HFFc6 (cell line): Measurements from ENCODE around the gene CPSF2. TPM values are rescaled to one million over a fixed set of nuclear protein-coding genes. Genes with fewer than 3 reads are reported as not detected.
A peak's percentile ranks its signal among the peaks of the same experiment; 100 is the strongest.

ENCODE experiments used
- DNase-seq: peaks from one replicate; pipeline ENCODE4 v3.0.0-alpha.2; 2018
- H3K27ac Mint-ChIP-seq: 2 replicates; pipeline ENCODE4 v1.8.0; 2020; ENCODE audit warnings: mild to moderate bottlenecking, mixed read lengths
- H3K27me3 Mint-ChIP-seq: 2 replicates; pipeline ENCODE4 v1.8.0; 2021; ENCODE audit warnings: mild to moderate bottlenecking, moderate library complexity, mixed read lengths; ENCODE audit not compliant: insufficient read depth
- H3K36me3 Mint-ChIP-seq: 2 replicates; pipeline ENCODE4 v1.8.0; 2021; ENCODE audit warnings: low read depth, mixed read lengths
- H3K4me1 Mint-ChIP-seq: 2 replicates; pipeline ENCODE4 v1.8.0; 2020; ENCODE audit warnings: low read depth, mixed read lengths
- H3K4me3 Mint-ChIP-seq: 2 replicates; pipeline ENCODE4 v1.8.0; 2020; ENCODE audit warnings: mild to moderate bottlenecking, moderate library complexity, mixed read lengths
- H3K9me3 Mint-ChIP-seq: 2 replicates; pipeline ENCODE4 v1.8.0; 2020; ENCODE audit warnings: mild to moderate bottlenecking, mixed read lengths
- total RNA-seq, 6 experiments: library from RNA; stranded (reverse); fragmentation: NEBNext Ultra II Directional; extraction: Animal tissue kit (Norgen Biotek cat#: 25700); gene quantifications; 2 replicates in 1 of 6; 3 replicates in 5 of 6; pipeline ENCODE4 v1.2.3, GENCODE V29; 2021
- TF ChIP-seq, protein P1 (sequence below): fragments of 200-600 bp; sonication (generic); IDR thresholded peaks from 2 replicates; pipeline ENCODE4 v1.5.0; 2021; ENCODE audit warnings: antibody characterized with exemption, mild to moderate bottlenecking

CPSF2 gene
- total RNA-seq, 6 experiments from 2014 or later, result 88.6 to 116 (median 105) TPM

DNA sequence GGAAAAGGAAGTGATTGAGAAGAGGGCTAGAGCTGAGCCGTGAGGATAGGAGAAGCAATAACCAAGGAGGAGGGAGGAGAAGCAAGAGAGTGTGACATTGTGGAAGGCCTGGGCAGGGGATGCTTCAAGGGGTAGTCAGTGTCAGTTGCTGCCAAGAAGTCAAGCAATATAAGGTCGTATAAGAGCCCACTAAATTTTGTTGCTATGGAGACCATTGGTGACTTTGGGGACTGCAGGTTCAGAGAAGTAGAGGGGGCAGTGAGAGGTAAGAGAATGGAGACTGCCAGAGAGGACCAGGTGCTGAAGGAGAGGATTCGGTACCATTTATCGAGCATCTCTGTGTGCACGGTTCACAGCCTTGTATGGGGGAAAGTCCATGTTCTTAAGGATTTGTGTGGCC lies 12.3 kb upstream of the CPSF2 start:
- no peak overlapping the region for H3K4me3 Mint-ChIP-seq
- no peak for DNase-seq
- peaks cover 21% of the 10 kb centered on the region for H3K4me1 Mint-ChIP-seq
- H3K27ac Mint-ChIP-seq, result no peak overlapping the region
- TF ChIP-seq, protein P1, sequence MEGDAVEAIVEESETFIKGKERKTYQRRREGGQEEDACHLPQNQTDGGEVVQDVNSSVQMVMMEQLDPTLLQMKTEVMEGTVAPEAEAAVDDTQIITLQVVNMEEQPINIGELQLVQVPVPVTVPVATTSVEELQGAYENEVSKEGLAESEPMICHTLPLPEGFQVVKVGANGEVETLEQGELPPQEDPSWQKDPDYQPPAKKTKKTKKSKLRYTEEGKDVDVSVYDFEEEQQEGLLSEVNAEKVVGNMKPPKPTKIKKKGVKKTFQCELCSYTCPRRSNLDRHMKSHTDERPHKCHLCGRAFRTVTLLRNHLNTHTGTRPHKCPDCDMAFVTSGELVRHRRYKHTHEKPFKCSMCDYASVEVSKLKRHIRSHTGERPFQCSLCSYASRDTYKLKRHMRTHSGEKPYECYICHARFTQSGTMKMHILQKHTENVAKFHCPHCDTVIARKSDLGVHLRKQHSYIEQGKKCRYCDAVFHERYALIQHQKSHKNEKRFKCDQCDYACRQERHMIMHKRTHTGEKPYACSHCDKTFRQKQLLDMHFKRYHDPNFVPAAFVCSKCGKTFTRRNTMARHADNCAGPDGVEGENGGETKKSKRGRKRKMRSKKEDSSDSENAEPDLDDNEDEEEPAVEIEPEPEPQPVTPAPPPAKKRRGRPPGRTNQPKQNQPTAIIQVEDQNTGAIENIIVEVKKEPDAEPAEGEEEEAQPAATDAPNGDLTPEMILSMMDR, result no peak
- H3K9me3 Mint-ChIP-seq, result no peaks in the 10 kb centered on the region
- no peaks in the 10 kb centered on the region for H3K36me3 Mint-ChIP-seq
- H3K27me3 Mint-ChIP-seq, result no peaks in the 10 kb centered on the region

- peak; percentile 6 for DNase-seq
- Mint-ChIP-seq H3K4me3 (peak overlapping the region; percentile 98), H3K27ac (peak overlapping the region; percentile 99), H3K27me3 (peaks cover 3% of the 10 kb centered on the region), H3K9me3 (no peaks in the 10 kb centered on the region), H3K4me1 (peaks cover 30% of the 10 kb centered on the region), H3K36me3 (peaks cover 13% of the 10 kb centered on the region)
- TF ChIP-seq, protein P1, result no peak
Observed at GRCh38 chr14:92121207-92121669, 531 bp upstream of the CPSF2 start.

- H3K36me3 Mint-ChIP-seq, result peaks cover 9% of the 10 kb centered on the region
- H3K4me1 Mint-ChIP-seq, result peaks cover 37% of the 10 kb centered on the region
- peak overlapping the region; percentile 98 for H3K4me3 Mint-ChIP-seq
- no peaks in the 10 kb centered on the region for H3K9me3 Mint-ChIP-seq
- TF ChIP-seq, protein P1, result no peak
- H3K27me3 Mint-ChIP-seq, result peaks cover 3% of the 10 kb centered on the region
- DNase-seq, result no peak
- H3K27ac Mint-ChIP-seq, result peak overlapping the region; percentile 99
Observed at GRCh38 chr14:92122351-92122677, 545 bp downstream of the CPSF2 start.

GRCh38 chr14:92122761-92123160 lies 992 bp downstream of the CPSF2 start:
- no peaks in the 10 kb centered on the region for H3K9me3 Mint-ChIP-seq
- DNase-seq, result no peak
- peak overlapping the region; percentile 98 for H3K4me3 Mint-ChIP-seq
- TF ChIP-seq, protein P1, result no peak
- peaks cover 14% of the 10 kb centered on the region for H3K36me3 Mint-ChIP-seq
- peak overlapping the region; percentile 99 for H3K27ac Mint-ChIP-seq
- H3K4me1 Mint-ChIP-seq, result peaks cover 37% of the 10 kb centered on the region
- H3K27me3 Mint-ChIP-seq, result peaks cover 3% of the 10 kb centered on the region

DNA sequence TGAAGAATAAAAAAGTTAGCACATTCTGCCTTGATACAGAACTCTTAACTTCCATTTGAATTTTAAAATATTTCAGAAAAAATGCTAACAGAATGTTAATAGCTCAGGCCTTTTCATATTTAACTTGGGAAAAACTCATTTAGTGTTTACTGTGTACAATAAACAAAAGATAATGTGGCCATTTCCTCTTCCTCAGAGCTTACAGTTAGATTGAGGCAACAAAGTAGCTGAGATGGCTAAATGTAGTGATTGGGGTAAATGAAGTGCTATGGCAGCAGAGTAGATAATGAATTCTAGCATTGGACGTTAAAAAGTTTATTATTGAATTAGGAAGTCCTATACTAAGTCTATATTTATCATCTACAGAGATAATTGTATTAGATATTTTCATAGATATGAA lies 12.7 kb downstream of the CPSF2 start:
- Mint-ChIP-seq H3K9me3 (no peaks in the 10 kb centered on the region), H3K4me1 (no peaks in the 10 kb centered on the region), H3K27ac (no peak overlapping the region), H3K27me3 (no peaks in the 10 kb centered on the region), H3K36me3 (peaks cover 22% of the 10 kb centered on the region), H3K4me3 (no peak overlapping the region)
- TF ChIP-seq, protein P1, result no peak
- no peak for DNase-seq

DNA sequence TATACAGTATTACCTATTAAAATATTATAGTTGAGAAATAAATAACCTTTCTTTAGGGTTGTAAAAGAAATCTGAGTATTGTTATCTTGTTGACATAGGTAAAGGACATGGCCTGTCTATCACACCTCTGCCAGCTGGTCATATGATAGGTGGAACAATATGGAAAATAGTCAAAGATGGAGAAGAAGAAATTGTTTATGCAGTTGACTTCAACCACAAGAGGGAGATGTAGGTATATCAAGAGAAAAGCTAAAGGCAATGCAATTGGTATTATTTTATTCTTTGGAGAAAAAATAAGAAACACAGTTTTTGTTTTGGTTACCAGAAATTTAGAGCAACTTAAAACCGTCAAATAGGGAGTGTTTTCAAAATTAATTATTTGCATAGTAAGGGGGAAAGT lies 13.5 kb downstream of the CPSF2 start:
- DNase-seq, result peak; percentile 39
- Mint-ChIP-seq H3K27ac (no peak overlapping the region), H3K9me3 (no peaks in the 10 kb centered on the region), H3K36me3 (peaks cover 22% of the 10 kb centered on the region), H3K4me3 (no peak overlapping the region), H3K4me1 (no peaks in the 10 kb centered on the region), H3K27me3 (no peaks in the 10 kb centered on the region)
- TF ChIP-seq, protein P1, result peak; percentile 83
